Jurkat, Clone E6-1 (cell line): ENCODE results near the gene MAGEA9. TPM values are rescaled to one million over a fixed set of nuclear protein-coding genes. Genes with fewer than 3 reads are reported as not detected.
"Not testable (repeated sequence)": the region's sequence is repeated elsewhere in the genome, so short reads cannot be mapped to it uniquely, and the experiment has no call there.

Source experiments
- DNase-seq: peaks from one replicate; pipeline ENCODE4 v3.0.0-alpha.2; 2011; ENCODE audit warnings: low read depth, low spot score
- H3K4me3 ChIP-seq: 2 replicates; pipeline ENCODE4 v1.5.1; 2011; ENCODE audit warnings: mild to moderate bottlenecking, low read length, control low read depth, moderate library complexity
- polyA plus RNA-seq: library from polyadenylated mRNA; unstranded; fragments of >200 nt; gene quantifications from one replicate; pipeline ENCODE4 v1.2.1, GENCODE V29; 2012; ENCODE audit warnings: missing spikeins; ENCODE audit not compliant: insufficient read length, insufficient read depth

The MAGEA9 gene
- polyA plus RNA-seq = not detected

GRCh38 chrX:149781727-149782126 lies at the start of gene MAGEA9:
TSS of gene MAGEA9 (plus strand) at chrX:149781930. CDS start at chrX:149786211, 4,281 bp downstream.
- DNase-seq, H3K4me3 ChIP-seq: not testable (repeated sequence)

- H3K4me3 ChIP-seq, DNase-seq: not testable (repeated sequence)
Measured at GRCh38 chrX:149742269-149742668, 39.5 kb upstream of the MAGEA9 start.

- not testable (repeated sequence) for H3K4me3 ChIP-seq, DNase-seq
Measured at GRCh38 chrX:149746390-149747007, 35.2 kb upstream of the MAGEA9 start.

- no peak overlapping the region for H3K4me3 ChIP-seq
- no peak for DNase-seq
Measured at GRCh38 chrX:149757206-149758067, 24.3 kb upstream of the MAGEA9 start.

GRCh38 chrX:149758068-149758714 lies 23.5 kb upstream of the MAGEA9 start:
- DNase-seq = no peak
- no peak overlapping the region for H3K4me3 ChIP-seq

- DNase-seq = not testable (repeated sequence)
Measured at GRCh38 chrX:149758715-149759078, 23.0 kb upstream of the MAGEA9 start.

GRCh38 chrX:149759824-149760223 lies 21.9 kb upstream of the MAGEA9 start:
- DNase-seq = no peak

More at GRCh38 chrX:149758715-149759078, 23.0 kb upstream of the MAGEA9 start:
- H3K4me3 ChIP-seq = not testable (repeated sequence)

GRCh38 chrX:149760965-149761364 lies 20.8 kb upstream of the MAGEA9 start:
- H3K4me3 ChIP-seq = no peak overlapping the region
- DNase-seq = no peak

More at GRCh38 chrX:149759824-149760223, 21.9 kb upstream of the MAGEA9 start:
- no peak overlapping the region for H3K4me3 ChIP-seq

GRCh38 chrX:149761858-149762674 lies 19.7 kb upstream of the MAGEA9 start:
- not testable (repeated sequence) for H3K4me3 ChIP-seq, DNase-seq

- no peak overlapping the region for H3K4me3 ChIP-seq
- no peak for DNase-seq
Measured at GRCh38 chrX:149762696-149763614, 18.8 kb upstream of the MAGEA9 start.

GRCh38 chrX:149770344-149770743 lies 11.4 kb upstream of the MAGEA9 start:
- not testable (repeated sequence) for H3K4me3 ChIP-seq, DNase-seq

GRCh38 chrX:149773026-149773425 lies 8.7 kb upstream of the MAGEA9 start:
- not testable (repeated sequence) for H3K4me3 ChIP-seq, DNase-seq

- not testable (repeated sequence) for H3K4me3 ChIP-seq, DNase-seq
Measured at GRCh38 chrX:149773768-149774167, 8.0 kb upstream of the MAGEA9 start, which contains the start of gene HSFX1. TSS of gene HSFX1 (plus strand) at chrX:149774068. CDS start at chrX:149774682, 614 bp downstream.

GRCh38 chrX:149777999-149778398 lies 3.7 kb upstream of the MAGEA9 start:
- not testable (repeated sequence) for H3K4me3 ChIP-seq, DNase-seq

GRCh38 chrX:149795531-149795930 lies 13.8 kb downstream of the MAGEA9 start:
- not testable (repeated sequence) for DNase-seq, H3K4me3 ChIP-seq

- no peak for DNase-seq
Measured at GRCh38 chrX:149799095-149799714, 17.5 kb downstream of the MAGEA9 start.

GRCh38 chrX:149799938-149800337 lies 18.2 kb downstream of the MAGEA9 start:
- no peak for DNase-seq
- H3K4me3 ChIP-seq = no peak overlapping the region

More at GRCh38 chrX:149799095-149799714, 17.5 kb downstream of the MAGEA9 start:
- H3K4me3 ChIP-seq = no peak overlapping the region
